HG02973 (cell line): ENCODE measurements around the gene L1CAM.
"Not testable (repeated sequence)": the region's sequence is repeated elsewhere in the genome, so short reads cannot be mapped to it uniquely, and the experiment has no call there.

ENCODE experiments used
- ATAC-seq: cut with Tn5 transposase; IDR thresholded peaks from one replicate; pipeline ENCODE4 v1.9.1; 2021; ENCODE audit warnings: moderate library complexity; ENCODE audit not compliant: unreplicated experiment

L1CAM gene

GRCh38 chrX:153830640-153831428 lies 55.1 kb downstream of the L1CAM start:
- ATAC-seq, result no peak

- no peak for ATAC-seq
Observed at GRCh38 chrX:153829799-153830639, 56.0 kb downstream of the L1CAM start, which contains the start of gene PDZD4. TSS of gene PDZD4 (minus strand) at chrX:153830544. CDS start at chrX:153830298, 246 bp downstream.

DNA sequence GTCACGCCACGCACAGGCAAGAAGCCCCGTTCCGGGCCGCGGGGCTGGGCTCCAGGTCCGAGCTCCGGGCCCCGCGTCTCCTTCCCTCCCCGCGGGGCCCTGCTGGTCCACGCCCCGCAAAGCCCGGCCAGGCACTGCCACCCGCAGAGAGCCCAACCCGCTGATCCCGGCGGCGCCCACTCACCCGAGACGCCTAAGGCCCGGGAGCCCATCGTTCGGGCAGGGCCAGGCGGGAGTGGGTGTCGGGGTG lies 56.5 kb downstream of the L1CAM start:
- no peak for ATAC-seq

- ATAC-seq, result no peak
Observed at GRCh38 chrX:153828723-153829548, 57.0 kb downstream of the L1CAM start.

GRCh38 chrX:153828308-153828707 lies 57.7 kb downstream of the L1CAM start:
- no peak for ATAC-seq

- no peak for ATAC-seq
Observed at GRCh38 chrX:153827903-153828302, 58.1 kb downstream of the L1CAM start.

- no peak for ATAC-seq
Observed at GRCh38 chrX:153827016-153827415, 59.0 kb downstream of the L1CAM start.

- no peak for ATAC-seq
Observed at GRCh38 chrX:153825042-153825441, 60.9 kb downstream of the L1CAM start.

- no peak for ATAC-seq
Observed at GRCh38 chrX:153824348-153824747, 61.6 kb downstream of the L1CAM start.

GRCh38 chrX:153821066-153821465 lies 64.9 kb downstream of the L1CAM start:
- no peak for ATAC-seq

GRCh38 chrX:153820601-153821000 lies 65.4 kb downstream of the L1CAM start:
- ATAC-seq, result no peak

GRCh38 chrX:153819384-153820040 lies 66.5 kb downstream of the L1CAM start:
- ATAC-seq, result no peak

GRCh38 chrX:153818571-153819383 lies 67.2 kb downstream of the L1CAM start:
- no peak for ATAC-seq

GRCh38 chrX:153818064-153818463 lies 67.9 kb downstream of the L1CAM start:
- not testable (repeated sequence) for ATAC-seq

- ATAC-seq, result no peak
Observed at GRCh38 chrX:153816831-153817690, 68.9 kb downstream of the L1CAM start.

- ATAC-seq, result no peak
Observed at GRCh38 chrX:153814591-153815315, 71.2 kb downstream of the L1CAM start.

DNA sequence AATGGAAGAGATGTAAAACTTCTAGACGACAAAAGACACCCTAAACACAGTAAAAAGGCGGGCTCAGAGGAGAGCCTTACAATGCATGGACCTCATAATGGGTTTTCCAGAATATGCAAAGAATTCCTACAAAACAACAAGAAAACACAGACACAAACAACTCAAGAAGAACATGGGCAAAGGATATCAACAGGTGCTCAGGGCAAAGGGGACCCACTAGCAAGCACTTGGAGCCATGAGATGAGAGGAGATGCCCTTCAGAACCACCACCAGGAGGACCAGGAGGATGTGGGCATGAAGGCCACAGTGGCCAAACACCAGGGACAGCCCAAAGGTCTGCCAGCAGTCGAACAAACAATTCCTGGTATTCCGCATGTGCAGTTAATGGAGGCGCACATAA lies 72.8 kb downstream of the L1CAM start:
- ATAC-seq, result no peak

GRCh38 chrX:153812220-153812619 lies 73.8 kb downstream of the L1CAM start:
- no peak for ATAC-seq
